ENCODE data around the gene CDAN1.

DNA sequence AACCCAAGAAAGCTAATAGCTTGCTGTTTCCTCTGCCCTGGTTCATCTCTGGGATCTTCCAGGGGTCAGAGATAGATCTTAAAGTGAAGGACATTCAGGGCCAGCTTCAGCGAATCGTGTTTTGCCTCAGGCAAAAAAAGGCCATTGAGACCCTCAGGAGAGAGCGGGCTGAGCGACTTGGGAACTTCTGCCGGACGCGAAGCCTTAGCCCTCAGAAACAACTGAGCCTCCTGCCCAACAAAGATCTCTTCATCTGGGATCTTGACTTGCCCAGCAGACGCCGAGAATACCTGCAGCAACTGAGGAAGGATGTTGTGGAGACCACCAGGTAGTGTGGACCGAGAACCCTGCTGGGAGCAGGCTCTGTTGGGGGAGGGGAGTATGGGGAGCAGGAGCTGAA is 42.5 kb downstream of the CDAN1 start:
- TF ChIP-seq, protein P1, sequence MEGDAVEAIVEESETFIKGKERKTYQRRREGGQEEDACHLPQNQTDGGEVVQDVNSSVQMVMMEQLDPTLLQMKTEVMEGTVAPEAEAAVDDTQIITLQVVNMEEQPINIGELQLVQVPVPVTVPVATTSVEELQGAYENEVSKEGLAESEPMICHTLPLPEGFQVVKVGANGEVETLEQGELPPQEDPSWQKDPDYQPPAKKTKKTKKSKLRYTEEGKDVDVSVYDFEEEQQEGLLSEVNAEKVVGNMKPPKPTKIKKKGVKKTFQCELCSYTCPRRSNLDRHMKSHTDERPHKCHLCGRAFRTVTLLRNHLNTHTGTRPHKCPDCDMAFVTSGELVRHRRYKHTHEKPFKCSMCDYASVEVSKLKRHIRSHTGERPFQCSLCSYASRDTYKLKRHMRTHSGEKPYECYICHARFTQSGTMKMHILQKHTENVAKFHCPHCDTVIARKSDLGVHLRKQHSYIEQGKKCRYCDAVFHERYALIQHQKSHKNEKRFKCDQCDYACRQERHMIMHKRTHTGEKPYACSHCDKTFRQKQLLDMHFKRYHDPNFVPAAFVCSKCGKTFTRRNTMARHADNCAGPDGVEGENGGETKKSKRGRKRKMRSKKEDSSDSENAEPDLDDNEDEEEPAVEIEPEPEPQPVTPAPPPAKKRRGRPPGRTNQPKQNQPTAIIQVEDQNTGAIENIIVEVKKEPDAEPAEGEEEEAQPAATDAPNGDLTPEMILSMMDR (conservative IDR thresholded peaks at IDR 0.05 in 1 of 2, IDR thresholded peaks at IDR 0.05 in 1 of 2; ENCODE audit: extremely low read depth in 1 of 2, insufficient read depth in 1 of 2, low read depth in 1 of 2, low read length in 2 of 2) = no peak
- no peak for TF ChIP-seq EZH2 (IDR thresholded peaks at IDR 0.05; ENCODE audit: borderline replicate concordance, low read length)

Measured in mammary epithelial cell (primary cell).